GM12878 (cell line): ENCODE results near the gene NRDE2. TPM values are rescaled to one million over a fixed set of nuclear protein-coding genes. Genes with fewer than 3 reads are reported as not detected.

Experiments used
- ATAC-seq: fragments of 200-7000 bp; cut with Tn5 transposase; 3 replicates; pipeline ENCODE4 v1.9.1; 2020; ENCODE audit warnings: mild to moderate bottlenecking, moderate library complexity
- BruUV-seq: library from RNA; stranded (reverse); fragments of 400-500 nt; replicated peaks from 2 replicates; lab custom pipeline; 2021; lab: Mats Ljungman, UMichigan
- CTCF ChIA-PET: fragments of 300-600 bp; sonication (Branson Sonifier 250); formaldehyde crosslinking; extraction: SDS; loops from one replicate; lab custom pipeline; 2021; ENCODE audit warnings: inconsistent platforms; lab: Yijun Ruan, JAX
- POLR2A ChIA-PET: fragments of 350-600 bp; formaldehyde crosslinking; extraction: SDS; loops from one replicate; lab custom pipeline; 2021; ENCODE audit warnings: inconsistent platforms; lab: Charles Lee
- RAD21 ChIA-PET: fragments of 300-600 bp; sonication (Branson Sonifier 250); formaldehyde crosslinking; loops from one replicate; lab custom pipeline; 2023; ENCODE audit warnings: antibody characterized with exemption; ENCODE audit not compliant: unreplicated experiment; lab: Charles Lee
- SMC1A ChIA-PET: fragments of 300-600 bp; sonication (Branson Sonifier 250); formaldehyde crosslinking; loops from one replicate; lab custom pipeline; 2023; ENCODE audit not compliant: unreplicated experiment, uncharacterized antibody; lab: Charles Lee
- DNase-seq: peaks from one replicate; pipeline ENCODE4 v3.0.0-alpha.2; 2011; ENCODE audit warnings: low read depth, low spot score
- FAIRE-seq: peaks from 3 replicates; lab custom pipeline; 2011; peaks lifted over from hg19 to GRCh38; lab: Jason Lieb, UNC
- H2AFZ ChIP-seq: 2 replicates; pipeline ENCODE4 v1.6.0; 2011; ENCODE audit warnings: low read depth, low read length, control low read depth; ENCODE audit not compliant: control insufficient read depth
- H3K27ac ChIP-seq: 2 replicates; pipeline ENCODE4 v1.5.1; 2011; ENCODE audit warnings: control low read depth; ENCODE audit not compliant: control insufficient read depth, insufficient read depth
- H3K27me3 ChIP-seq, 2 experiments: replicated peaks in 1 of 2; 2 replicates each; pipeline versions ENCODE4 v1.6.0 to v1.6.1; 2011; ENCODE audit warnings: low read length in 1 of 2; ENCODE audit not compliant: control insufficient read depth in 2 of 2, insufficient read depth in 2 of 2
- H3K36me3 ChIP-seq, 2 experiments: 2 replicates each; pipeline ENCODE4 v1.5.1; 2011; ENCODE audit warnings: low read length in 1 of 2; ENCODE audit not compliant: control insufficient read depth in 2 of 2, insufficient read depth in 2 of 2
- H3K4me1 ChIP-seq: 2 replicates; pipeline ENCODE4 v1.6.1; 2011; ENCODE audit warnings: mild to moderate bottlenecking, low read length, moderate library complexity, mixed read lengths; ENCODE audit not compliant: control insufficient read depth, insufficient read depth
- H3K4me2 ChIP-seq: 2 replicates; pipeline ENCODE4 v1.6.0; 2011; ENCODE audit warnings: control low read depth; ENCODE audit not compliant: control insufficient read depth, insufficient read depth
- H3K4me3 ChIP-seq: fragments of 200-600 bp; sonication (generic); 2 replicates; pipeline ENCODE4 v1.5.1; 2016
- H3K79me2 ChIP-seq: 2 replicates; pipeline ENCODE4 v1.6.0; 2011; ENCODE audit warnings: low read length; ENCODE audit not compliant: control insufficient read depth, insufficient read depth
- H3K9ac ChIP-seq: 2 replicates; pipeline ENCODE4 v1.8.0; 2011; ENCODE audit warnings: low read length, control low read depth, mixed read lengths; ENCODE audit not compliant: control insufficient read depth, insufficient read depth
- H3K9me3 ChIP-seq: replicated peaks from 3 replicates; pipeline ENCODE4 v1.5.1; 2011; ENCODE audit warnings: mild to moderate bottlenecking, low read length; ENCODE audit not compliant: control insufficient read depth, insufficient read depth
- H4K20me1 ChIP-seq: 2 replicates; pipeline ENCODE4 v1.6.0; 2011; ENCODE audit not compliant: control insufficient read depth, insufficient read depth
- BACH1 ChIP-seq: fragments of 450-650 bp; IDR thresholded peaks from 2 replicates; pipeline ENCODE4 v1.6.1; 2017; ENCODE audit warnings: mild to moderate bottlenecking, borderline replicate concordance
- CHD2 ChIP-seq: IDR thresholded peaks from 2 replicates; pipeline ENCODE4 v1.6.1; 2011; ENCODE audit warnings: low read depth, low read length, improper control_type of control experiment, borderline replicate concordance
- CREB1 ChIP-seq: IDR thresholded peaks from 2 replicates; pipeline ENCODE4 v1.6.1; 2012; ENCODE audit warnings: low read depth, mild to moderate bottlenecking, inconsistent platforms
- HCFC1 ChIP-seq: fragments of 150-350 bp; IDR thresholded peaks from 2 replicates; pipeline ENCODE4 v1.6.1; 2014; ENCODE audit warnings: low read length
- RUNX3 ChIP-seq: IDR thresholded peaks from 2 replicates; pipeline ENCODE4 v1.6.1; 2012; ENCODE audit warnings: low read length, inconsistent platforms
- TBL1XR1 ChIP-seq: IDR thresholded peaks from 2 replicates; pipeline ENCODE4 v1.6.1; 2012; ENCODE audit warnings: low read depth, low read length, improper control_type of control experiment
- ZZZ3 ChIP-seq: IDR thresholded peaks from 2 replicates; pipeline ENCODE4 v1.6.1; 2011; ENCODE audit warnings: low read depth; ENCODE audit not compliant: control insufficient read depth, insufficient read length
- WGBS: methylation state at CpG from one replicate; pipeline ENCODE4 v1.1.6; 2016; ENCODE audit warnings: low lambda C conversion rate; ENCODE audit not compliant: insufficient replicate concordance, insufficient coverage; ENCODE audit errors: missing lambda C conversion rate; 5-methylcytosine and 5-hydroxymethylcytosine counted together
- in situ Hi-C: fragments of 300-500 bp; cut with MboI; formaldehyde crosslinking; loops from 9 replicates; pipeline ENCODE4 v1.14.3; 2018; ENCODE audit warnings: mixed read lengths
- intact Hi-C: fragments of 100-400 bp; cut with micrococcal nuclease; formaldehyde crosslinking; loops from one replicate; pipeline ENCODE4 v1.14.2; 2022; ENCODE audit not compliant: unreplicated experiment
- polyA plus RNA-seq, 11 experiments: library from polyadenylated mRNA; depleted of rRNA in 4 of 11; unstranded in 6 of 11; stranded (reverse) in 5 of 11; fragments of >200 nt; fragmentation: Nextera tagmentation in 4 of 11; fragmentation: Illumina TruSeq in 1 of 11; extraction: Ambion mirVana in 4 of 11; extraction: Trizol in 1 of 11; gene quantifications; 1 replicate in 1 of 11; 2 replicates in 10 of 11; pipeline versions ENCODE4 v1.2.1 to v1.2.3, GENCODE V29; 2011 to 2016; ENCODE audit warnings: inconsistent platforms in 2 of 11, missing spikeins in 2 of 11, low read depth in 1 of 11
- total RNA-seq, 4 experiments: library from RNA; depleted of rRNA in 3 of 4; stranded (reverse); fragments of >200 nt in 3 of 4; fragmentation: Illumina TruSeq in 1 of 4; extraction: Trizol in 1 of 4; gene quantifications; 2 replicates each; pipeline versions ENCODE4 v1.2.1 to v1.2.3, GENCODE V29; 2013 to 2021
- TF ChIP-seq, protein P1 (sequence below): fragments of 450-650 bp; IDR thresholded peaks from 2 replicates; pipeline ENCODE4 v1.6.1; 2017; ENCODE audit warnings: mild to moderate bottlenecking
- TF ChIP-seq, protein P2 (sequence below): IDR thresholded peaks from 2 replicates; pipeline ENCODE4 v1.6.1; 2012; ENCODE audit warnings: improper control_type of control experiment, low read depth, low read length; ENCODE audit not compliant: insufficient replicate concordance
- TF ChIP-seq, protein P3 (sequence below): fragments of 450-650 bp; IDR thresholded peaks from 2 replicates; pipeline ENCODE4 v1.6.1; 2017; ENCODE audit warnings: borderline replicate concordance

Gene NRDE2
- total and polyA plus RNA-seq, 10 of the 15 experiments (the other 5 are each of a cell fraction or from before 2014, with no cell fraction given) = 8.3 to 21.0 (median 13.8) TPM

DNA sequence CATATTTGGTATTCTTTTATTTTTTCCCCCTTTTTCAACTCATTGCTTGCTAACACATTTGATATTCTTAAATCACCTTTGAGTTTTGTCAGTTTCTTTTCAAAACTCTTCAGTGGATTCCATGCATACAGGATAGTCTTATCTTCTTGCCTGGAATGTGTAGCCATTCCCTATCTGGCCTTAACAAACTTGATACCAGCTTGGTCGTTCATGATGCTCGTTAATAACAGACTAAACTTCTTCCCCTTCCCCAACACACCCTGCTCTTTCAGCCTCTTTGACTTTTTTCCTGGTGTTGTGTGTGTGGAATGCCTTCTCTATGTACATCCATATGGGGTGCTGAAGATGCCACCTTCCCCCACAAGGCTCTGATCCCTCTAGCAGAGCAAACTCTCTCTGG is 47.4 kb upstream of the NRDE2 start:
- Histone ChIP-seq H3K79me2 (no peaks in the 10 kb centered on the region; the same call in none of the 2 replicates), H3K9ac (no peak overlapping the region), H3K4me3 (no peak overlapping the region), H2AFZ (no peak overlapping the region), H3K27ac (no peak overlapping the region), H3K36me3 (no peaks in the 10 kb centered on the region), H3K4me1 (peaks cover 7% of the 10 kb centered on the region), H3K9me3 (no peaks in the 10 kb centered on the region), H3K4me2 (no peak overlapping the region), H3K27me3 (no peaks in the 10 kb centered on the region), H4K20me1 (no peaks in the 10 kb centered on the region)
- intact Hi-C loops (no loop called here), in situ Hi-C loops (loop anchor here (25.0 kb wide), 1 partner anchor 1133 kb away; the partner anchor contains the start of gene PPP4R3A)
- no peak for ATAC-seq
- CTCF ChIA-PET = no interaction called here
- no peak for DNase-seq
- 0% methylated on average over 2 of the region's 2 CpGs for WGBS
- SMC1A ChIA-PET = interaction anchor here (0.6 kb wide), 1 partner anchor 1215 kb away, joined by 3 read pairs; no protein-coding TSS in a partner anchor
- RAD21 ChIA-PET = no interaction called here
- TF ChIP-seq TBL1XR1 = no peak
- TF ChIP-seq, protein P1, sequence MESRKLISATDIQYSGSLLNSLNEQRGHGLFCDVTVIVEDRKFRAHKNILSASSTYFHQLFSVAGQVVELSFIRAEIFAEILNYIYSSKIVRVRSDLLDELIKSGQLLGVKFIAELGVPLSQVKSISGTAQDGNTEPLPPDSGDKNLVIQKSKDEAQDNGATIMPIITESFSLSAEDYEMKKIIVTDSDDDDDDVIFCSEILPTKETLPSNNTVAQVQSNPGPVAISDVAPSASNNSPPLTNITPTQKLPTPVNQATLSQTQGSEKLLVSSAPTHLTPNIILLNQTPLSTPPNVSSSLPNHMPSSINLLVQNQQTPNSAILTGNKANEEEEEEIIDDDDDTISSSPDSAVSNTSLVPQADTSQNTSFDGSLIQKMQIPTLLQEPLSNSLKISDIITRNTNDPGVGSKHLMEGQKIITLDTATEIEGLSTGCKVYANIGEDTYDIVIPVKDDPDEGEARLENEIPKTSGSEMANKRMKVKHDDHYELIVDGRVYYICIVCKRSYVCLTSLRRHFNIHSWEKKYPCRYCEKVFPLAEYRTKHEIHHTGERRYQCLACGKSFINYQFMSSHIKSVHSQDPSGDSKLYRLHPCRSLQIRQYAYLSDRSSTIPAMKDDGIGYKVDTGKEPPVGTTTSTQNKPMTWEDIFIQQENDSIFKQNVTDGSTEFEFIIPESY = no peak
- TF ChIP-seq, protein P2, sequence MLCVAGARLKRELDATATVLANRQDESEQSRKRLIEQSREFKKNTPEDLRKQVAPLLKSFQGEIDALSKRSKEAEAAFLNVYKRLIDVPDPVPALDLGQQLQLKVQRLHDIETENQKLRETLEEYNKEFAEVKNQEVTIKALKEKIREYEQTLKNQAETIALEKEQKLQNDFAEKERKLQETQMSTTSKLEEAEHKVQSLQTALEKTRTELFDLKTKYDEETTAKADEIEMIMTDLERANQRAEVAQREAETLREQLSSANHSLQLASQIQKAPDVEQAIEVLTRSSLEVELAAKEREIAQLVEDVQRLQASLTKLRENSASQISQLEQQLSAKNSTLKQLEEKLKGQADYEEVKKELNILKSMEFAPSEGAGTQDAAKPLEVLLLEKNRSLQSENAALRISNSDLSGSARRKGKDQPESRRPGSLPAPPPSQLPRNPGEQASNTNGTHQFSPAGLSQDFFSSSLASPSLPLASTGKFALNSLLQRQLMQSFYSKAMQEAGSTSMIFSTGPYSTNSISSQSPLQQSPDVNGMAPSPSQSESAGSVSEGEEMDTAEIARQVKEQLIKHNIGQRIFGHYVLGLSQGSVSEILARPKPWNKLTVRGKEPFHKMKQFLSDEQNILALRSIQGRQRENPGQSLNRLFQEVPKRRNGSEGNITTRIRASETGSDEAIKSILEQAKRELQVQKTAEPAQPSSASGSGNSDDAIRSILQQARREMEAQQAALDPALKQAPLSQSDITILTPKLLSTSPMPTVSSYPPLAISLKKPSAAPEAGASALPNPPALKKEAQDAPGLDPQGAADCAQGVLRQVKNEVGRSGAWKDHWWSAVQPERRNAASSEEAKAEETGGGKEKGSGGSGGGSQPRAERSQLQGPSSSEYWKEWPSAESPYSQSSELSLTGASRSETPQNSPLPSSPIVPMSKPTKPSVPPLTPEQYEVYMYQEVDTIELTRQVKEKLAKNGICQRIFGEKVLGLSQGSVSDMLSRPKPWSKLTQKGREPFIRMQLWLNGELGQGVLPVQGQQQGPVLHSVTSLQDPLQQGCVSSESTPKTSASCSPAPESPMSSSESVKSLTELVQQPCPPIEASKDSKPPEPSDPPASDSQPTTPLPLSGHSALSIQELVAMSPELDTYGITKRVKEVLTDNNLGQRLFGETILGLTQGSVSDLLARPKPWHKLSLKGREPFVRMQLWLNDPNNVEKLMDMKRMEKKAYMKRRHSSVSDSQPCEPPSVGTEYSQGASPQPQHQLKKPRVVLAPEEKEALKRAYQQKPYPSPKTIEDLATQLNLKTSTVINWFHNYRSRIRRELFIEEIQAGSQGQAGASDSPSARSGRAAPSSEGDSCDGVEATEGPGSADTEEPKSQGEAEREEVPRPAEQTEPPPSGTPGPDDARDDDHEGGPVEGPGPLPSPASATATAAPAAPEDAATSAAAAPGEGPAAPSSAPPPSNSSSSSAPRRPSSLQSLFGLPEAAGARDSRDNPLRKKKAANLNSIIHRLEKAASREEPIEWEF = no peak
- TF ChIP-seq RUNX3 = no peak
- TF ChIP-seq CHD2 = no peak
- TF ChIP-seq ZZZ3 = no peak
- TF ChIP-seq BACH1 = no peak
- no peak for TF ChIP-seq CREB1
- no peak for TF ChIP-seq HCFC1
- TF ChIP-seq, protein P3, sequence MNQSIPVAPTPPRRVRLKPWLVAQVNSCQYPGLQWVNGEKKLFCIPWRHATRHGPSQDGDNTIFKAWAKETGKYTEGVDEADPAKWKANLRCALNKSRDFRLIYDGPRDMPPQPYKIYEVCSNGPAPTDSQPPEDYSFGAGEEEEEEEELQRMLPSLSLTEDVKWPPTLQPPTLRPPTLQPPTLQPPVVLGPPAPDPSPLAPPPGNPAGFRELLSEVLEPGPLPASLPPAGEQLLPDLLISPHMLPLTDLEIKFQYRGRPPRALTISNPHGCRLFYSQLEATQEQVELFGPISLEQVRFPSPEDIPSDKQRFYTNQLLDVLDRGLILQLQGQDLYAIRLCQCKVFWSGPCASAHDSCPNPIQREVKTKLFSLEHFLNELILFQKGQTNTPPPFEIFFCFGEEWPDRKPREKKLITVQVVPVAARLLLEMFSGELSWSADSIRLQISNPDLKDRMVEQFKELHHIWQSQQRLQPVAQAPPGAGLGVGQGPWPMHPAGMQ = no peak
- POLR2A ChIA-PET = no interaction called here
- BruUV-seq = no TSS peak
- FAIRE-seq = no peak
